ENCODE results near the gene RFPL4A.
A peak's percentile ranks its signal among the peaks of the same experiment; 100 is the strongest.

RFPL4A gene

DNA sequence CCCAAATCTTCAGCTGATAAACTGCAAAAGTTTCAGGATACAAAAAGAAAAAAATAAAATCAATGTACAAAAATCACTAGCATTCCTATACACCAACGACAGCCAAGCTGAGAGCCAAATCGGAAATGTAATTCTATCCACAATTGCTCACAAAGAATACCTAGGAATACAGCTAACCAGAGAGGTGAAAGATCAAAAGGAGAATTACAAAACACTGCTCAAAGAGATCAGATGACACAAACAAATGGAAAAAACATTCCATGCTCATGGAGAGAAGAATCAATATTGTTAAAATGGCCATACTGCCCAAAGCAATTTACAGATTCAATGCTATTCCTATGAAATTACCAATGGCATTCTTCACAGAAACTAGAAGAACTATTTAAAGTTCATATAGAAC is 43.4 kb downstream of the RFPL4A start:
- no peak for DNase-seq (ENCODE audit: low read depth, low spot score)

DNA sequence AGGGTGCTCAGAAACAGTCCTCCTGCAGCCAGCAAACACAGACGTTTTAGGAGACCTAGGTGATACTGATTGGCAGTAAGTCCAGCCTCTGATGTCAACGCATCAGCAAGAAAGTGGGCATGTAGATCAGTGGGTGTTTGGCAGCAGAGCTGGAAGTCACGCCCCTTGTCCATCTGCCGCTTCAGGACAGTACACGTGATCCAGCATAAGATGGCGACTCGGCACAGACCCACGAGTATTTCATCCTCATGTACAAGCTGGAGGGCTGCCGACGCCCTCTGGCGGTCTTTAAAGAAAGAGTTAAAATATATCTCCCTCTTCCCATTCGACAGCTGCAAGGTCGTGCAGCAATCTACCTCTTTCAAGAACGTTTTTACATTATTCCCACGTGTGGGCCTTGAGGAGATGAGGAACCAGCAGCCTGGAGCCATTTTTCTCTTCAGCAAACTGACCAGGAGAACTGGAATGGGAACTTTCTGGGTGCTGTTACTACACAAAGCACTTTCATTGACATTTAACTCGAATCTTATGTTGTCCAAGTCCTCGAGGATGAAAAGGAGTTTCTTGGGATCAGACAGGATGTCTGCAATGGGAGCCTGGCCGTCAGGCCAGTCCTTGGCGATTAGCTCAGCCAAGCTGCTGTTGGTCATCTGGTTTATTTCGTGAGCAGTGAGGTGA is 50.6 kb downstream of the RFPL4A start:
- peak; percentile 68 for DNase-seq (ENCODE audit: low read depth, low spot score)

DNA sequence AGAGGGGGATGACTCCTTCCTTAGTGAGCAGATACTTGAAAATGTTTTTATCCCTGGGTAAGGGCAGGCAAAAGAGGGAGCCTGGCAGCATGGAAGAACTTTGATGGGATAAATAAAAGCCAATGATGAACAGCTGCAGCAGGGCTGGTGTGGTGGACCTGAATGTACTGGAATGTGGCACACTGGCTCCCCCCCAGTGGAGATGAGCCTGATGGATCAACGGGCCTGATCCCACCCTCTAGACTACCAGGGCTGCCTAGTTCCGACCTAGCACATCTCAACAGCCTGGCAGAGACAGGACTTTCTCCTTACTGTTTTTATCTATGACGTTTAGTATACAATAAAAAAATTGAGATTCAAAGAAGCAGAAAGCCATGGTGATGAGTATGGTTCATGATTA is 52.4 kb downstream of the RFPL4A start:
- no peak for DNase-seq (ENCODE audit: low read depth, low spot score)

DNA sequence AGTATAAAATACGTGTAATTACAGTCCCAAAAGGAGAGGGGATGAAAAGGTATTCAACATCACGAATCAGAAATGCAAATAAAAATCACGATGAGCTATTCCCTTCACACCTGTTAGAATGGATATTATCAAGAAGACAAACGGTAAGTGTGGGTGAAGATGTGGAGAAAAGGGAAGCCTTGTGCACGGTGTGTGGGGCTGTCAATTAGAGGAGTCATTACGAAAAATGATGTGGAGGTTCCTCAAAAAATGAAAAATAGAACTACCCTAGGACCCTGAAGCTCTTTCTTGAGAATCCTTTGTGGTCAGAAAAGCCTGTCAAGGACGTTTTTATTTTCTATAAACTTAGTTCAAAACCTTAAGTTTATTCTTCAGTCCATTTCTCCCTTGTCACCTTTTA is 53.6 kb downstream of the RFPL4A start:
- no peak for DNase-seq (ENCODE audit: low read depth, low spot score)
